IMR-90 (cell line): ENCODE data around the gene CSTA. TPM values are rescaled to one million over a fixed set of nuclear protein-coding genes. Genes with fewer than 3 reads are reported as not detected.
A peak's percentile ranks its signal among the peaks of the same experiment; 100 is the strongest.

Experiments
- ATAC-seq: fragments of 200-7000 bp; cut with Tn5 transposase; 2 replicates; pipeline ENCODE4 v1.9.1; 2020; ENCODE audit warnings: low read depth, mild to moderate bottlenecking, moderate library complexity
- BruUV-seq: library from RNA; stranded (reverse); fragments of 400-500 nt; replicated peaks from 2 replicates; lab custom pipeline; 2021; lab: Mats Ljungman, UMichigan
- CTCF ChIA-PET: fragments of 300-600 bp; formaldehyde crosslinking; extraction: SDS; loops from one replicate; lab custom pipeline; 2021; ENCODE audit warnings: antibody characterized with exemption; lab: Yijun Ruan, JAX
- POLR2A ChIA-PET: fragments of 300-600 bp; sonication (Branson Sonifier 250); formaldehyde crosslinking; loops from one replicate; lab custom pipeline; 2022; ENCODE audit warnings: antibody characterized with exemption; ENCODE audit not compliant: unreplicated experiment; lab: Charles Lee
- DNase-seq: peaks from one replicate; pipeline ENCODE4 v3.0.0; 2013
- H2AFZ ChIP-seq: replicated peaks from 2 replicates; pipeline ENCODE3; 2013; ENCODE audit warnings: low read length, mild to moderate bottlenecking; ENCODE audit not compliant: poor library complexity
- H2AK5ac ChIP-seq: 2 replicates; pipeline ENCODE4 v1.6.1; 2013; ENCODE audit warnings: low read depth, low read length, inconsistent platforms
- H2AK9ac ChIP-seq: replicated peaks from 2 replicates; pipeline ENCODE3; 2013; ENCODE audit warnings: mild to moderate bottlenecking, low read depth, low read length, moderate library complexity; ENCODE audit not compliant: poor library complexity
- H2BK120ac ChIP-seq: 2 replicates; pipeline ENCODE4 v1.6.1; 2013; ENCODE audit warnings: low read depth, low read length, inconsistent platforms
- H2BK15ac ChIP-seq: 3 replicates; pipeline ENCODE4 v1.6.1; 2013; ENCODE audit warnings: low read depth, low read length, inconsistent platforms
- H2BK20ac ChIP-seq: 2 replicates; pipeline ENCODE4 v1.6.1; 2013; ENCODE audit warnings: low read depth, mild to moderate bottlenecking, inconsistent platforms, low read length, moderate library complexity
- H2BK5ac ChIP-seq: 2 replicates; pipeline ENCODE4 v1.6.1; 2013; ENCODE audit warnings: mild to moderate bottlenecking, low read depth, low read length, inconsistent platforms; ENCODE audit not compliant: poor library complexity, severe bottlenecking
- H3K14ac ChIP-seq: replicated peaks from 2 replicates; pipeline ENCODE4 v1.6.1; 2013; ENCODE audit warnings: low read depth, low read length, inconsistent platforms
- H3K18ac ChIP-seq: 2 replicates; pipeline ENCODE4 v1.6.1; 2013; ENCODE audit warnings: low read depth, low read length, control low read depth
- H3K23ac ChIP-seq: 2 replicates; pipeline ENCODE4 v1.6.1; 2013; ENCODE audit warnings: low read depth, low read length, inconsistent platforms
- H3K27ac ChIP-seq: 2 replicates; pipeline ENCODE4 v1.5.1; 2013; ENCODE audit warnings: mild to moderate bottlenecking, control low read depth, low read length; ENCODE audit not compliant: insufficient read depth
- H3K27me3 ChIP-seq: 2 replicates; pipeline ENCODE4 v1.6.1; 2013; ENCODE audit warnings: low read length; ENCODE audit not compliant: control insufficient read depth, insufficient read depth
- H3K36me3 ChIP-seq: 2 replicates; pipeline ENCODE4 v1.6.1; 2013; ENCODE audit warnings: low read length, mixed read lengths; ENCODE audit not compliant: control insufficient read depth, insufficient read depth
- H3K4ac ChIP-seq: 2 replicates; pipeline ENCODE4 v1.6.1; 2013; ENCODE audit warnings: low read depth, low read length, inconsistent platforms
- H3K4me1 ChIP-seq: 2 replicates; pipeline ENCODE4 v1.6.1; 2013; ENCODE audit warnings: low read length, mixed read lengths; ENCODE audit not compliant: control insufficient read depth, insufficient read depth
- H3K4me2 ChIP-seq: 2 replicates; pipeline ENCODE4 v1.6.1; 2013; ENCODE audit warnings: low read depth, mild to moderate bottlenecking, control low read depth, low read length, moderate library complexity
- H3K4me3 ChIP-seq: 2 replicates; pipeline ENCODE4 v1.5.1; 2013; ENCODE audit warnings: low read depth, mild to moderate bottlenecking, control low read depth, low read length, moderate library complexity; ENCODE audit not compliant: insufficient read depth
- H3K56ac ChIP-seq: 2 replicates; pipeline ENCODE4 v1.6.1; 2013; ENCODE audit warnings: low read length, inconsistent platforms; ENCODE audit not compliant: insufficient read depth; ENCODE audit errors: extremely low read depth
- H3K79me1 ChIP-seq, 2 experiments: 2 replicates each; pipeline ENCODE4 v1.6.1; 2013; ENCODE audit warnings: low read length in 2 of 2, inconsistent platforms in 1 of 2, low read depth in 1 of 2
- H3K9ac ChIP-seq: 2 replicates; pipeline ENCODE4 v1.6.1; 2013; ENCODE audit warnings: low read depth, low read length, control low read depth
- H3K9me1 ChIP-seq: 2 replicates; pipeline ENCODE4 v1.6.1; 2013; ENCODE audit warnings: low read length, inconsistent platforms; ENCODE audit not compliant: insufficient read depth
- H3K9me3 ChIP-seq: 2 replicates; pipeline ENCODE4 v1.6.1; 2013; ENCODE audit warnings: low read length; ENCODE audit not compliant: control insufficient read depth, insufficient read depth
- H4K20me1 ChIP-seq: 2 replicates; pipeline ENCODE4 v1.6.1; 2013; ENCODE audit warnings: low read length, inconsistent platforms; ENCODE audit not compliant: insufficient read depth
- H4K5ac ChIP-seq: 2 replicates; pipeline ENCODE4 v1.6.1; 2013; ENCODE audit warnings: mild to moderate bottlenecking, low read depth, low read length, control low read depth
- H4K8ac ChIP-seq, 2 experiments: 2 replicates each; pipeline ENCODE4 v1.6.1; 2013; ENCODE audit warnings: low read depth in 2 of 2, low read length in 2 of 2, control low read depth in 1 of 2, inconsistent platforms in 1 of 2
- H4K91ac ChIP-seq: 2 replicates; pipeline ENCODE4 v1.6.1; 2013; ENCODE audit warnings: low read depth, low read length, inconsistent platforms; ENCODE audit not compliant: insufficient read depth
- BHLHE40 ChIP-seq: fragments of 150-350 bp; IDR thresholded peaks from 2 replicates; pipeline ENCODE4 v1.6.1; 2016; ENCODE audit warnings: mild to moderate bottlenecking, low read depth, low read length
- FOS ChIP-seq: fragments of 150-350 bp; IDR thresholded peaks from 2 replicates; pipeline ENCODE4 v1.6.1; 2016; ENCODE audit warnings: low read depth, low read length
- RAD21 ChIP-seq: IDR thresholded peaks from 2 replicates; pipeline ENCODE4 v1.6.1; 2012; ENCODE audit warnings: low read length, improper control_type of control experiment
- SMC3 ChIP-seq: fragments of 150-350 bp; IDR thresholded peaks from 2 replicates; pipeline ENCODE4 v1.6.1; 2016; ENCODE audit warnings: low read depth, mild to moderate bottlenecking, antibody characterized with exemption, low read length, moderate library complexity
- WGBS, 2 experiments: methylation state at CpG; one replicate each; pipeline versions ENCODE4 v1.1.5 to v1.1.7; 2013; ENCODE audit warnings: missing lambda C conversion rate in 2 of 2; ENCODE audit not compliant: insufficient read length in 1 of 2; ENCODE audit errors: extremely low coverage in 2 of 2; 5-methylcytosine and 5-hydroxymethylcytosine counted together
- dilution Hi-C: fragments of 300-500 bp; cut with HindIII; formaldehyde crosslinking; loops from one replicate; pipeline ENCODE4 v1.14.3; 2018; ENCODE audit warnings: low sequenced_read_pairs; ENCODE audit not compliant: unreplicated experiment
- in situ Hi-C: fragments of 300-500 bp; cut with MboI; formaldehyde crosslinking; loops from 3 replicates; pipeline ENCODE4 v1.14.3; 2019; ENCODE audit warnings: low sequenced_read_pairs, inconsistent platforms, mixed read lengths
- intact Hi-C: fragments of 100-400 bp; cut with micrococcal nuclease; formaldehyde crosslinking; loops from 2 replicates; pipeline ENCODE4 v1.10.0; 2022
- polyA plus RNA-seq, 3 experiments: library from polyadenylated mRNA; depleted of rRNA; stranded (reverse); fragments of >200 nt; gene quantifications; 2 replicates each; pipeline ENCODE4 v1.2.3, GENCODE V29; 2012; ENCODE audit warnings: low replicate concordance in 1 of 3
- total RNA-seq: library from RNA; depleted of rRNA; stranded (reverse); fragments of >200 nt; gene quantifications from 2 replicates; pipeline ENCODE4 v1.2.3, GENCODE V29; 2012
- TF ChIP-seq, protein P1 (sequence below): conservative IDR thresholded peaks from 2 replicates; pipeline ENCODE4 v1.5.1; 2012; ENCODE audit warnings: mild to moderate bottlenecking, low read depth, low read length, improper control_type of control experiment

The CSTA gene
- total and polyA plus RNA-seq, 2 of the 4 experiments (the other 2 are of a cell fraction), result 0.17 TPM; not detected in 1

- no peak overlapping the region for H2BK120ac ChIP-seq
- peaks cover 4% of the 10 kb centered on the region for H3K36me3 ChIP-seq
- no CpG with 5 or more reads among the region's 4 CpGs for WGBS, 2 experiments
- H3K4me1 ChIP-seq, result no peaks in the 10 kb centered on the region
- H3K4me2 ChIP-seq, result no peak overlapping the region
- no peak overlapping the region for H2BK5ac ChIP-seq
- ChIA-PET CTCF (interaction anchor here (1.4 kb wide), 1 partner anchor 98 kb away, joined by 3 read pairs; no protein-coding TSS in a partner anchor), POLR2A (no interaction called here)
- H2AK9ac ChIP-seq, result no peak overlapping the region
- in situ Hi-C loops, result loop anchor here (10.0 kb wide), 1 partner anchor 252 kb away; no protein-coding TSS in a partner anchor
- no TSS peak for BruUV-seq
- H2BK15ac ChIP-seq, result no peak overlapping the region
- no peak overlapping the region for H2AFZ ChIP-seq
- peak; percentile 75 for ATAC-seq
- no peaks in the 10 kb centered on the region for H3K27me3 ChIP-seq
- no peak overlapping the region for H3K23ac ChIP-seq
- no peak overlapping the region for H4K8ac ChIP-seq
- H3K27ac ChIP-seq, result no peak overlapping the region
- no peaks in the 10 kb centered on the region for H3K9me1 ChIP-seq
- H3K9me3 ChIP-seq, result no peaks in the 10 kb centered on the region
- H4K91ac ChIP-seq, result no peak overlapping the region
- intact Hi-C loops, result loop anchor here (1.0 to 10.0 kb wide), 3 partner anchors 255 to 810 kb away; no protein-coding TSS in a partner anchor
- H4K5ac ChIP-seq, result no peak overlapping the region
- peak; percentile 54 for DNase-seq
- no peak overlapping the region for H2AK5ac ChIP-seq
- H3K14ac ChIP-seq, result no peak overlapping the region
- H3K9ac ChIP-seq, result no peak overlapping the region
- dilution Hi-C loops, result no loop called here
- TF ChIP-seq SMC3, result peak; percentile 55
- peak; percentile 66 for TF ChIP-seq RAD21
- TF ChIP-seq BHLHE40, result no peak
- no peak for TF ChIP-seq FOS
- TF ChIP-seq, protein P1, sequence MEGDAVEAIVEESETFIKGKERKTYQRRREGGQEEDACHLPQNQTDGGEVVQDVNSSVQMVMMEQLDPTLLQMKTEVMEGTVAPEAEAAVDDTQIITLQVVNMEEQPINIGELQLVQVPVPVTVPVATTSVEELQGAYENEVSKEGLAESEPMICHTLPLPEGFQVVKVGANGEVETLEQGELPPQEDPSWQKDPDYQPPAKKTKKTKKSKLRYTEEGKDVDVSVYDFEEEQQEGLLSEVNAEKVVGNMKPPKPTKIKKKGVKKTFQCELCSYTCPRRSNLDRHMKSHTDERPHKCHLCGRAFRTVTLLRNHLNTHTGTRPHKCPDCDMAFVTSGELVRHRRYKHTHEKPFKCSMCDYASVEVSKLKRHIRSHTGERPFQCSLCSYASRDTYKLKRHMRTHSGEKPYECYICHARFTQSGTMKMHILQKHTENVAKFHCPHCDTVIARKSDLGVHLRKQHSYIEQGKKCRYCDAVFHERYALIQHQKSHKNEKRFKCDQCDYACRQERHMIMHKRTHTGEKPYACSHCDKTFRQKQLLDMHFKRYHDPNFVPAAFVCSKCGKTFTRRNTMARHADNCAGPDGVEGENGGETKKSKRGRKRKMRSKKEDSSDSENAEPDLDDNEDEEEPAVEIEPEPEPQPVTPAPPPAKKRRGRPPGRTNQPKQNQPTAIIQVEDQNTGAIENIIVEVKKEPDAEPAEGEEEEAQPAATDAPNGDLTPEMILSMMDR, result peak; percentile 55
- H2BK20ac ChIP-seq, result no peak overlapping the region
- no peak overlapping the region for H3K4ac ChIP-seq
- no peak overlapping the region for H3K56ac ChIP-seq
- H3K4me3 ChIP-seq, result no peak overlapping the region
- H3K18ac ChIP-seq, result no peak overlapping the region
- H3K79me1 ChIP-seq, result no peaks in the 10 kb centered on the region
- no peaks in the 10 kb centered on the region for H4K20me1 ChIP-seq
Observed at GRCh38 chr3:122356402-122356801, 31.4 kb downstream of the CSTA start.
